ENCODE data around the gene VIT. TPM values are rescaled to one million over a fixed set of nuclear protein-coding genes. Genes with fewer than 3 reads are reported as not detected.

Gene VIT
- total RNA-seq, 2 experiments from 2014 or later = not detected

DNA sequence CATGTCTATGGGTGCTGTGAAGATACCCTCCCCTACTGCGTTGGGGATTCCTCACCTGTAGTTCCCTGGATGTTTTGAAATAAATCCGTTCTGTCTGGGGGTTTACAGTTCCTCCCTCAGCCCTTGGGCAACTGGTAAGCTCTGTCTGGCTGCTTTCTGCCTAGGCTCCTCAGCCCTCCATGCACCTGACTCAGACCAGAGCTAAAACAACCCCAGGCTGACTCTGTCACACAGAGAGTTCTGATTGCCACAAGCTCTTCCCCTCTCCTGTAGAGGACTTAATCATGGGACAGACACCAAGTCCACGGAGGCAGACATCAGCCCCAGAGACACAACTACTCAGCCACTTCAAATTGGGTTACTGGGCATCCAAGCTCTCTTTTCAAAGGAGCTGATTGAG lies 6.3 kb downstream of the VIT start:
- CTCF ChIA-PET = no interaction called here
- DNase-seq = no peak
- H3K27ac Mint-ChIP-seq = no peak overlapping the region
- intact Hi-C loops (cut with micrococcal nuclease) = no loop called here
- POLR2A ChIA-PET = no interaction called here
- H3K27me3 Mint-ChIP-seq = peaks cover 6% of the 10 kb centered on the region
- no peaks in the 10 kb centered on the region for H3K9me3 Mint-ChIP-seq
- H3K36me3 Mint-ChIP-seq = no peaks in the 10 kb centered on the region
- no peaks in the 10 kb centered on the region for H3K4me1 Mint-ChIP-seq (ENCODE audit: low read depth)
- no peak overlapping the region for H3K4me3 Mint-ChIP-seq

DNA sequence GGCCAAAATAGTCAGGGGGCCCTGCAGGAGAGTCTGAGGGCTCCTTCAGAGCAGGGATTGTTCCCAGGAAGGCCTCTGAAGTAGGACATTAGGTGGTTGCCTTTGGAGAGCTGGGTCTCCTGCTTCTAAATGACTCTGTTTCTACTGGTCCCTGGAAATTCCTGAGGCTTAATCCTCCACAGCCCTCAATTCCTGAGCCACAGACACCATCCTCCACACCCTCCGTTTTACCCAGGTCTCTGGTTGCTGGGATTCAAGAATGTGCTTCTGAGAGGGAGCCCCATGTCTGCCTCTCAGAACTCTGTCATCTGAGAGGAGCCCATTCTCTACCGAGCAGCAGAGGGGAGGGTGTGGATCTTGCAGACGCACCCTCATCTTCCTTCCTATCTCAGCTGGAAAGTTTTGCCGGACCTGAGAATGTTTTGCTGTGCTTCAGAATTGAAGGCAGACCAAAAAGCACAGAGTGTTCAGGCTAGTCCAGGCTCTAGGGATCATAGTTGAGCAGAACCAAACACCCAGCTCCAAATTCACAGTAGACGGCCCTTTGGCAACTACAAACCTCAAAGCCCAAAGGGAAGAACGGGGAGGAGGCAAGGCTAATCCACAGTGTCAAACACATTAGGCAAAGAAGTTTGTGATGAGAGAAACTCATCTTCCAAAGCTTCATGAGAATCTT lies 8.1 kb downstream of the VIT start:
- H3K4me1 Mint-ChIP-seq (ENCODE audit: low read depth) = no peaks in the 10 kb centered on the region

DNA sequence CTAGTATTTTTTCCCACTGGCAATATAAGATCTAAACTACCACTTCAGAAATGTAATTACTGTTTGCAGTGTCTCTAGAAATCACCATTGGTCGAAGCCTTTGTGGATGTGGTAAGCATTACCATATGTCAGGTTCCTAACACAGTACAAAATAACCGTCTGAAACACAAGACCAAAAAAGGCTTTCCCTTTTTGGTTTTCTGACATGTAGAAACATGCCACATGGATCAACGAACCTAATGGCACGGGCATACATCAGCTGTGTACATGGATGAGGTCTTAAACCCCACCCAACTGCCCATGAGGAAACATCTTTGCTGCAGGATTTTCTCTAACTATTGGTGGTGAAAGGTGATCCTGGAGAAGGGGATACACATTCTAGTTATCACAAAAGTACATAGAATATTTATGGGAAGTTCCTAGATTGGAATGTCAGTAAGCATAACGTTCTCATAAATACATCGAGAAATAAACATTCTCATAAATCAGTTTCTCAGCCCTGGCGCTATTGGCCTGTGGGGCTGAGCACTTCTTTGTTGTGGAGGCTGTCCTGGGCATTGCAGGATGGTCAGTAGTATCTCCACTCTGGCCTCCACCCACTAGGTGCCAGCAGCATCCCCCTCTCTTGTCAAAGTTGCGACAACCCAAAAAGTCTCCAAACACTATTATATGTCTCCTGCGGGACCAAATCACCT lies 9.0 kb downstream of the VIT start:
- no peak overlapping the region for H3K4me3 Mint-ChIP-seq
- no peak for DNase-seq
- H3K27me3 Mint-ChIP-seq = peaks cover 7% of the 10 kb centered on the region
- intact Hi-C loops (cut with micrococcal nuclease) = no loop called here
- H3K4me1 Mint-ChIP-seq (ENCODE audit: low read depth) = no peaks in the 10 kb centered on the region
- H3K36me3 Mint-ChIP-seq = no peaks in the 10 kb centered on the region
- H3K9me3 Mint-ChIP-seq = no peaks in the 10 kb centered on the region
- H3K27ac Mint-ChIP-seq = no peak overlapping the region
- ChIA-PET POLR2A (no interaction called here), CTCF (no interaction called here)

More for the DNA sequence above, 8.1 kb downstream of the VIT start:
- no peaks in the 10 kb centered on the region for H3K36me3 Mint-ChIP-seq
- H3K4me3 Mint-ChIP-seq = no peak overlapping the region
- intact Hi-C loops (cut with micrococcal nuclease) = no loop called here
- H3K27ac Mint-ChIP-seq = no peak overlapping the region
- no peaks in the 10 kb centered on the region for H3K9me3 Mint-ChIP-seq
- peaks cover 9% of the 10 kb centered on the region for H3K27me3 Mint-ChIP-seq
- ChIA-PET CTCF (no interaction called here), POLR2A (no interaction called here)
- DNase-seq = no peak

DNA sequence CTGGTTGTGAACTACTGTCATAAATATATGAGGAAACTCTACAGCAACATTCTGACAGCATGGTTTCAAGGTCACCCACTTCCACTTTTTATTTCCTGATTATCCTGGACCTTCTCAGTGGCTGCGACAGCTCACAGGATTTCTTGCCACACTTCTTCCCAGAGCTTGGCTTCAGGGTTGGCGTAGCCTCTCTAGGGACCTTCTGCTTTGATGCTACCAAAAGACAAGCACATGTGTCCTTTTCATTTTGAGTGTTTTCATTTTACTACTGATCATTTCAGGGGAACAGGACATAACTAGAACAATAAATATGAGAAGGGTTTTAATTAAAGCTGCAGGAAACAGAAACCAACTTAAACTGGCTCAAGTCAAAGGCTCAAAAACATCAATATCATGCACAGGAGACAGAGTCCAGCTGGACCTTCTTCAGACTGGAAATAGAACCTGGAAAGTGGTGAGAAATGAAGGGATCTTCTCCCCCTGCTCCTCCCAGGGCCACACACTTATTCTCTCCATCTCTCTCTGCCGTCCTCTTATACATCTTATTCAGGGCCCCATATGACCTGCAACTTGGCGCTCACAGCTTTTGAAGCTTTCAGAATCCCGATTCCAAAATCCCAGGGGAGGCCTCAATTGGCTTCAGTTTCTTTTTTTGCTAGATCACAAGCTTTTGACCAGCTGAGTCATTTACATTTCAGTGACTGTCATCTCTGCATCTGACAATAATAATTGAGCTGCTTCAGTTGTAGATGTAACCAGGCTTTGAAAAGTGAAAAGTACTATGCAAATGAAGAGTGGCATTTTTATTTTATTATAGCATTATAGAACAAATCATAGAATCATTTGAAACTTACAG lies 9.7 kb downstream of the VIT start:
- H3K9me3 Mint-ChIP-seq = peaks cover 4% of the 10 kb centered on the region
- H3K4me3 Mint-ChIP-seq = no peak overlapping the region
- CTCF ChIA-PET = no interaction called here
- peaks cover 10% of the 10 kb centered on the region for H3K27me3 Mint-ChIP-seq
- DNase-seq = no peak
- H3K27ac Mint-ChIP-seq = no peak overlapping the region
- H3K36me3 Mint-ChIP-seq = no peaks in the 10 kb centered on the region
- no peaks in the 10 kb centered on the region for H3K4me1 Mint-ChIP-seq (ENCODE audit: low read depth)
- intact Hi-C loops (cut with micrococcal nuclease) = no loop called here
- POLR2A ChIA-PET = no interaction called here

DNA sequence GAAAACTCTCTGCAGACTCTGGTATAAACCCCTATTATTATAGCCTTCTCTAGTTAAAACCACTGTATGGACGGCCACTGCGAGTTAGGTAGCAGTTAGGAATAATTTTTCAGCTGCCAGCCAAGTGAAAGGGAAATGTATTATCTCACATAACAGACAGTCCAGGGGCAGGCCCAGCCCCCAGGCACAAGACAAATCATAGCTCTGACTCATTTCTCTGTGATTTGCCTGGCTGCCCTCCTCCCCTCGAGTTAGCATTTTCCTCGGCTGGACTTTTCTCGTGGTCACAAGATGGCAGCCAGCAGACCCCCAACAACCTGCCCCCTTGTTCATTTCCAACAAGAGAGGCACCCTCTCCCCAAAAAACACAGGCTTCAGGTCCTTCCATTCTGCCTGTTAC lies 10.5 kb downstream of the VIT start:
- Mint-ChIP-seq H3K27me3 (peaks cover 10% of the 10 kb centered on the region), H3K9me3 (peaks cover 4% of the 10 kb centered on the region), H3K36me3 (no peaks in the 10 kb centered on the region), H3K4me1 (ENCODE audit: low read depth) (no peaks in the 10 kb centered on the region), H3K4me3 (no peak overlapping the region), H3K27ac (no peak overlapping the region)
- CTCF ChIA-PET = no interaction called here
- intact Hi-C loops (cut with micrococcal nuclease) = no loop called here
- no peak for DNase-seq
- POLR2A ChIA-PET = no interaction called here

DNA sequence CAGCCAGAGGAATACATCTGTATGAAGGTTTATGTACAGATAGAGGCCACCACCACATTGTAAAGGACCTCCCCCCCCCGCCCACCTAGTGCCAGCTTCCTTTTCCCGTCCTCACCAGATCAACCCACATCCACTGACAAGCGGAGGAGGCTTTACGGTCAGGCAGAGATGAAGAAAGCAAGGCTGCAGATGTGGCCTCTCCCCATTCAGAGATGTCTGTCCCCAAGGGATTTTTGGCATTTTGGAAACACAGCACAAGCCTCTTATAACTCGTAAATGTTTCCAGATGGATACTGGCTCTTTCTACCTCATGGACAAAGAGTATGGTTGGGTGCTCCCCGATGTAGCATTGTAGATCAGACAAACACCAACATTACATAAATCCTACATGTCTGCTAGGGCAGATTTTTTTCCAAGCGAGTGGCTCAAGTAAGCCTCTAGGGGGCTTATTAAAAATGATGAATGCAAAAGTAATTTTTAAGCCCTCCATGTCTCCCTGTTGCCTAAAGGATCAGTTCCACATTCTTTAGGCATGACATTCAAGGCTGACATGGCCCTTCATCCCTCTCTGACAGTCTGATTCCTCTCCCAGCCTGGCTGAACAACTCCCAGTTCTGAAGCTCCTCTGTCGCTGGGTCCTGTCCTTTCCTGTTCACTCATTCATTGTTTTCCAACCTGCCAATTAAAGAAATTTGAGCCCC lies 11.7 kb downstream of the VIT start:
- no peak overlapping the region for H3K27ac Mint-ChIP-seq
- no peak for DNase-seq
- no peak overlapping the region for H3K4me3 Mint-ChIP-seq
- intact Hi-C loops (cut with micrococcal nuclease) = no loop called here
- H3K27me3 Mint-ChIP-seq = peaks cover 10% of the 10 kb centered on the region
- no peaks in the 10 kb centered on the region for H3K36me3 Mint-ChIP-seq
- H3K9me3 Mint-ChIP-seq = peaks cover 4% of the 10 kb centered on the region
- ChIA-PET POLR2A (no interaction called here), CTCF (no interaction called here)
- H3K4me1 Mint-ChIP-seq (ENCODE audit: low read depth) = no peaks in the 10 kb centered on the region

DNA sequence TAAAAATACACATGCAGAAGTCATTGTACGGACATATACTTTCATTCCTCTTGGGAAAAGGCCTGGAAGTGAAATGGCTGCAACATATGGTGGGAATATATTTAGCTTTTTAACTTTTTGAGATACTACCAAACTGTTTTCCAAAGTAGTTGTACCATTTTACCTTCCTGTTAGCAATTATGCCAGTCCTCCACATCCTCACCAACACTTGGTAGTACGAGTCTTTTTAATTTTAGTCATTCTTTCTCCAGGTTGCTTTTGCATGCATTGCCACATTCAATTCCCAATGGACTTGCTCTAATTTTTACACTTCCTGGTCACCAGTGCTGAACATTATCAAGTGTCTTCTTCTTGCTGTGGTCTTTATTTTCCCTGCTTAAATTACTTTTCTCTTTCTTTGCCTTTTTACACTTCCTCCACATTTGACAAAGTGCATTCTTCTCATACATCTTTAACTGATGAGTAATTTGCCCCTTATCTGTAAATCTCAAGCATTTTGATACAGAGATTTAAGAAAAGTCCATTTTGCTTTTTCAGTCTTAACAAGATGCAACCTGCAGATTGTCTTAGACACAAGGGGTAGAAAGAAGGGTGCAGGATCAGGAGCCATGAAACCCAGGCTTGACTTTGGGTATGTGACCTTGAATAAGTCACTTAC lies 14.5 kb downstream of the VIT start:
- H3K4me3 Mint-ChIP-seq = no peak overlapping the region
- intact Hi-C loops (cut with micrococcal nuclease) = no loop called here
- DNase-seq = no peak
- no peaks in the 10 kb centered on the region for H3K4me1 Mint-ChIP-seq (ENCODE audit: low read depth)
- H3K36me3 Mint-ChIP-seq = no peaks in the 10 kb centered on the region
- peaks cover 10% of the 10 kb centered on the region for H3K27me3 Mint-ChIP-seq
- CTCF ChIA-PET = no interaction called here
- POLR2A ChIA-PET = no interaction called here
- H3K9me3 Mint-ChIP-seq = peaks cover 4% of the 10 kb centered on the region
- no peak overlapping the region for H3K27ac Mint-ChIP-seq

DNA sequence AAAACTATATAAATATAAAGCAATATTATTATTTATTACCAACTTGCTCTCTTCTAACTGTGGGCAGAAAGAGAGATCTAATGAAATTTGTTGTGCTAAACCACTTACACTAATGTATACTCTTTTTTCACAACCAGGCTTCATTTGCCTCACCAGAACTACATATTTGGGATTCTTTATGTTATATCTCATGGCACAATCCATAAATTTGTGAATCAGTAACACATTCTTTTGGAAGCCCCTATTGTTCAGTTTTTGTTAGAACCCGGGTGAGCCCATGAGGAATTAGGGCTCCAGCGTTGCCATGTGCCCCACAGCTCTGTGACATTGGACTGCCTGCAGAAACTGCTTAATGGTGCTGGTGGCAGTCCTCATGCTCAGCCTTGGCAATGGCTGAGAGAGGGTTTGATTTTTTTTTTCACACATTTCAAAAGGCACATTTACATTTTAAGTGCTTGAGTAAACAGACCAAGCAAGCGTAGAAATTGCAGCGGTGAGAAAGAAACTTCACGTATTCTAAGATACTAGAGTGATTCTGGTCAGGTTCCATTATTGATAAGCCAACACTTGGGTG lies 15.3 kb downstream of the VIT start:
- Mint-ChIP-seq H3K4me3 (no peak overlapping the region), H3K27me3 (peaks cover 8% of the 10 kb centered on the region), H3K4me1 (ENCODE audit: low read depth) (no peaks in the 10 kb centered on the region), H3K27ac (no peak overlapping the region), H3K9me3 (peaks cover 4% of the 10 kb centered on the region), H3K36me3 (no peaks in the 10 kb centered on the region)
- POLR2A ChIA-PET = no interaction called here
- intact Hi-C loops (cut with micrococcal nuclease) = no loop called here
- no peak for DNase-seq
- CTCF ChIA-PET = no interaction called here

DNA sequence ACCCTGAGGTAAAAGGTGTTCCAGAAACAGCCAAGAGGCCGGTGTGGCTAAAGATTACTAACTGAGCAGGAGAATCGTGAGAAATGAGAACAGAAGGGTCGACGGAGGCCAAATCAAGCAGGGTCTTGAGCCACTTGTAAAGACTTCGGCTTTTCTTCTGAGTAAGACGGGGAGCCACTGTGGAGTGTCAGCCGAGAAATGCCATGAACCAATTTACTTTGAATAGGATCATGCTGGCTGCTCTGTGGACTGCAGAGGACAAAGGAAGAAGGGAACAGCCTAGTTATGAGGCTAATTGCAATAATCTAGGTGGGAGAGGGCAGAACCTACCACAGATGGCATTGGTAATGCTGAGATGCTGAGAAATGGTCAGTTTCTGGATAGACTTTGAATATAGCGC lies 16.8 kb downstream of the VIT start:
- intact Hi-C loops (cut with micrococcal nuclease) = no loop called here
- DNase-seq = no peak
- ChIA-PET CTCF (no interaction called here), POLR2A (no interaction called here)
- H3K27ac Mint-ChIP-seq = no peak overlapping the region
- no peaks in the 10 kb centered on the region for H3K4me1 Mint-ChIP-seq (ENCODE audit: low read depth)
- H3K9me3 Mint-ChIP-seq = peaks cover 4% of the 10 kb centered on the region
- peaks cover 3% of the 10 kb centered on the region for H3K27me3 Mint-ChIP-seq
- no peak overlapping the region for H3K4me3 Mint-ChIP-seq
- H3K36me3 Mint-ChIP-seq = no peaks in the 10 kb centered on the region

DNA sequence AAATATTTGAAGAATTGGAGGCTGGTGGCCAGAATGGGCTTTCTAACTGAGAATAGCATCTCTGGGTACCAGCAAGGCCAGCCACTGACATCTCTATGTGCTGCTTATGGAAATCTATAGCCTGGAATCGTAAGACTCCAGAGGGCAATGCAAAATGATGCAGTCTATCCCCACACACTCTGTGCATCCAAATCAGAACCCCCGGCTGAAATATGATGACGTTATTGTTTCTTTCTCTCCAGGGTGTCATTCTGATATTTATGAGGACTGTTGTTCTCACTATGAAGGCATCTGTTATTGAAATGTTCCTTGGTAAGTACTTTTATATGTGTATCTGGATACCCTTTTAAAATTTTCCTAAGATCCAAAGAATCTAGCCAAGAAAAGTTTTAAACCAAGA lies 19.6 kb downstream of the VIT start:
- POLR2A ChIA-PET = no interaction called here

DNA sequence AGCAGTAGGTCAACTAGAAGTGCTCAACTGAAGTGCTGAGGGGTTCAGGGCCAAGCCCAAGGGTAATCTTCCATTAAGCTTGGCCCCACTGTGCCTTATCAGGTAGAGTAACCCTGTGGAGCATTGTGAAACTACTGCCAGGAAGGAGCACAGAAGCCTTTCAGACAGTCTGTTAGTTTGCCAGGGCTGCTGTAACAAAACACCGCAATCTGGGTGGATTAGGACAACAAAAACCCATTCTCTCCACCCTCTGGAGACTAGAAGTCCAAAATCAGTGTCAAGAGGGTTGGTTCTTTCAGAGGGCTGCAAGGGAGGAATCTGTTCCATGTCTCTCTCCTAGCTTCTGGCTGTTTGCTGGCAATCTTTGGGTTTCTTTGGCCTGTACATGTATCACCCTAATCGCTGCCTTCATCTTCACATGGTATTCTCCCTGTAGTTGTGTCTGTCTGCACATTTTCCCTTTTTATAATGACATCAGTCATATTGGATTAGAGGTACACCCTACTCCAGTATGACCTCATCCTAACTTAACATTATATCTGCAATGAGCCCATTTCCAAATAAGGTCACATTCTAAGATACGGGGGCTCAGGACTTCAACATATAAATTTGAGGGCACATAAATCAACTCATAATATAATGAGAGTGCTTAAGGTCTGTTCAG lies 21.2 kb downstream of the VIT start:
- no peak overlapping the region for H3K27ac Mint-ChIP-seq
- no peaks in the 10 kb centered on the region for H3K4me1 Mint-ChIP-seq (ENCODE audit: low read depth)
- intact Hi-C loops (cut with micrococcal nuclease) = no loop called here
- DNase-seq = no peak
- ChIA-PET CTCF (no interaction called here), POLR2A (no interaction called here)
- H3K36me3 Mint-ChIP-seq = no peaks in the 10 kb centered on the region
- H3K4me3 Mint-ChIP-seq = no peak overlapping the region
- peaks cover 2% of the 10 kb centered on the region for H3K27me3 Mint-ChIP-seq
- peaks cover 8% of the 10 kb centered on the region for H3K9me3 Mint-ChIP-seq

More for the DNA sequence above, 19.6 kb downstream of the VIT start:
- no peaks in the 10 kb centered on the region for H3K36me3 Mint-ChIP-seq
- intact Hi-C loops (cut with micrococcal nuclease) = no loop called here
- H3K27me3 Mint-ChIP-seq = peaks cover 1% of the 10 kb centered on the region
- no peak for DNase-seq
- no peaks in the 10 kb centered on the region for H3K4me1 Mint-ChIP-seq (ENCODE audit: low read depth)
- H3K27ac Mint-ChIP-seq = no peak overlapping the region
- H3K4me3 Mint-ChIP-seq = no peak overlapping the region
- CTCF ChIA-PET = no interaction called here
- peaks cover 10% of the 10 kb centered on the region for H3K9me3 Mint-ChIP-seq

All from activated CD4-positive, alpha-beta memory T cell treated with anti-CD3 and anti-CD28 coated beads for 36 hours (primary cell).